ENCODE data around the gene PIKFYVE.

DNA sequence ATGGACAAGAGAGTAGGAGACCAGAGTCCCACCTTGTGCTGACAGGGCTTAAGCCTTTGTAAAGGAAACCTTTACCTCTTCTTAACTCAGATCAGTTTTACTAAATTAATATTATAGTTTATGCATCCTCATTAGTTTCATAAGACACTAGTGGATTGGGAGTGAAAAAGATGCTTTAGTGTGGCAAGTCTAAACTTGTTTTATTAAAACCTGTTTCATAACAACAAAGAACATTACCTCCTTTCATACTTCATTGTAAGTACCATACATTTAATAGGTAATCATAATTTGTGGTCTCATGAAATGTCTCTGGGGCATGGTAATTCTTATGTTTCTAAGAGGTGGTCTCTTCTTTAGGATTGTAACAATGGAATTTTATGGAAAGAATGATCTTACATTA, 63.4 kb downstream of the PIKFYVE start:
- TF ChIP-seq CTCF (conservative IDR thresholded peaks at IDR 0.05; ENCODE audit: low read depth, low read length) (no peak), EZH2 (IDR thresholded peaks at IDR 0.05; ENCODE audit: borderline replicate concordance, low read depth, low read length, poor library complexity, severe bottlenecking) (no peak)

All from A673 (cell line).